HG03045 (cell line): ENCODE measurements around the gene TPRN.

Experiments used
- ATAC-seq: cut with Tn5 transposase; IDR thresholded peaks from one replicate; pipeline ENCODE4 v1.9.1; 2021; ENCODE audit warnings: mild to moderate bottlenecking, moderate library complexity; ENCODE audit not compliant: unreplicated experiment

TPRN gene

GRCh38 chr9:137146527-137146918 lies 54.0 kb downstream of the TPRN start:
- ATAC-seq: no peak

- ATAC-seq: no peak
These were observed 54.6 kb downstream of the TPRN start for GRCh38 chr9:137145731-137146526.

- ATAC-seq: no peak
These were observed 57.1 kb downstream of the TPRN start for GRCh38 chr9:137143459-137143858.

- no peak for ATAC-seq
These were observed 58.3 kb downstream of the TPRN start for GRCh38 chr9:137141976-137142936.
